HepG2 (cell line): ENCODE data around the gene ART5. TPM values are rescaled to one million over a fixed set of nuclear protein-coding genes. Genes with fewer than 3 reads are reported as not detected.

Experiments
- ATAC-seq: fragments of 200-7000 bp; cut with Tn5 transposase; 3 replicates; pipeline ENCODE4 v1.9.1; 2020; ENCODE audit warnings: mild to moderate bottlenecking, moderate library complexity
- BruUV-seq: library from RNA; stranded (reverse); fragments of 400-500 nt; replicated peaks from 2 replicates; lab custom pipeline; 2021; lab: Mats Ljungman, UMichigan
- CTCF ChIA-PET: fragments of 300-600 bp; formaldehyde crosslinking; extraction: SDS; loops from one replicate; lab custom pipeline; 2021; ENCODE audit warnings: low total read pairs, inconsistent platforms, low intra/inter-chr PET ratio; lab: Yijun Ruan, JAX
- POLR2A ChIA-PET: fragments of 350-600 bp; sonication (Branson Sonifier 250); formaldehyde crosslinking; loops from one replicate; lab custom pipeline; 2020; ENCODE audit warnings: antibody characterized with exemption, inconsistent platforms; lab: Yijun Ruan, JAX
- DNase-seq: peaks from one replicate; pipeline ENCODE4 v3.0.0-alpha.2; 2015; ENCODE audit warnings: low spot score
- FAIRE-seq: peaks from 3 replicates; lab custom pipeline; 2011; peaks lifted over from hg19 to GRCh38; lab: Jason Lieb, UNC
- H2AFZ ChIP-seq: one replicate; pipeline ENCODE4 v1.6.1; 2011; ENCODE audit warnings: low read length, inconsistent platforms
- H3K27ac ChIP-seq: fragments of 300-600 bp; 3 replicates; pipeline ENCODE4 v1.8.0; 2011; ENCODE audit warnings: mixed run types, mild to moderate bottlenecking, mixed read lengths, low read length, inconsistent platforms; ENCODE audit not compliant: insufficient read depth; ENCODE audit errors: extremely low read length
- H3K27me3 ChIP-seq, 2 experiments: fragments of 200-600 bp in 1 of 2; 2 replicates in 1 of 2; 3 replicates in 1 of 2; pipeline versions ENCODE4 v1.6.0 to v1.8.0; 2011; ENCODE audit warnings: low read length in 2 of 2, mild to moderate bottlenecking in 2 of 2, moderate library complexity in 2 of 2, inconsistent platforms in 1 of 2; ENCODE audit not compliant: insufficient read depth in 2 of 2, control insufficient read depth in 1 of 2
- H3K36me3 ChIP-seq, 2 experiments: fragments of 200-600 bp in 1 of 2; replicated peaks in 1 of 2; 2 replicates in 1 of 2; 3 replicates in 1 of 2; pipeline versions ENCODE4 v1.5.1 to v1.8.0; 2011; ENCODE audit warnings: low read length in 2 of 2, inconsistent platforms in 1 of 2; ENCODE audit not compliant: insufficient read depth in 2 of 2, control insufficient read depth in 1 of 2
- H3K4me1 ChIP-seq: 2 replicates; pipeline ENCODE4 v1.5.1; 2012; ENCODE audit warnings: low read length, inconsistent platforms; ENCODE audit not compliant: insufficient read depth
- H3K4me2 ChIP-seq: 2 replicates; pipeline ENCODE4 v1.6.0; 2011; ENCODE audit warnings: low read depth, low read length, inconsistent platforms
- H3K4me3 ChIP-seq, 3 experiments: fragments of 200-600 bp in 1 of 3; sonication (generic), shearing (Covaris generic) in 1 of 3; replicated peaks in 1 of 3; 2 replicates each; pipeline ENCODE4 v1.5.1; 2011 to 2016; ENCODE audit warnings: low read length in 3 of 3, inconsistent platforms in 2 of 3, low read depth in 2 of 3, mild to moderate bottlenecking in 2 of 3, control low read depth in 1 of 3, mixed read lengths in 1 of 3; ENCODE audit not compliant: insufficient read depth in 1 of 3
- H3K79me2 ChIP-seq: one replicate; pipeline ENCODE4 v1.6.1; 2011; ENCODE audit warnings: low read length, inconsistent platforms; ENCODE audit not compliant: insufficient read depth
- H3K9ac ChIP-seq: 2 replicates; pipeline ENCODE4 v1.6.0; 2011; ENCODE audit warnings: mild to moderate bottlenecking, low read depth, low read length, inconsistent platforms; ENCODE audit not compliant: insufficient read depth
- H3K9me3 ChIP-seq: 2 replicates; pipeline ENCODE4 v1.5.1; 2012; ENCODE audit warnings: mild to moderate bottlenecking, low read length
- H4K20me1 ChIP-seq: 2 replicates; pipeline ENCODE4 v1.6.0; 2011; ENCODE audit warnings: inconsistent platforms, mild to moderate bottlenecking, low read length, moderate library complexity; ENCODE audit not compliant: insufficient read depth
- ATF5 ChIP-seq: sonication (generic); formaldehyde crosslinking; IDR thresholded peaks from 2 replicates; pipeline ENCODE4 v1.4.0; 2020; ENCODE audit warnings: mild to moderate bottlenecking, low read depth, missing genetic modification reagents
- CREM ChIP-seq, 2 experiments: sonication (generic) in 1 of 2; formaldehyde crosslinking in 1 of 2; IDR thresholded peaks; 2 replicates each; pipeline versions ENCODE4 v1.4.0 to v1.6.1; 2016 to 2020; ENCODE audit warnings: antibody characterized with exemption in 1 of 2, mild to moderate bottlenecking in 1 of 2, missing genetic modification reagents in 1 of 2
- NR3C1 ChIP-seq: sonication (generic); formaldehyde crosslinking; IDR thresholded peaks from 2 replicates; pipeline ENCODE4 v1.4.0; 2020; ENCODE audit warnings: missing genetic modification reagents
- SRSF9 ChIP-seq: fragments of 200-400 bp; formaldehyde crosslinking; IDR thresholded peaks from 2 replicates; pipeline ENCODE4 v1.6.1; 2018; ENCODE audit warnings: borderline replicate concordance, mild to moderate bottlenecking, low read depth, low read length; ENCODE audit not compliant: insufficient read depth, poor library complexity, severe bottlenecking
- THAP11 ChIP-seq: IDR thresholded peaks from 2 replicates; pipeline ENCODE4 v1.6.1; 2016; ENCODE audit warnings: missing biosample characterization, missing genetic modification reagents
- THAP8 ChIP-seq: sonication (generic); formaldehyde crosslinking; IDR thresholded peaks from 2 replicates; pipeline ENCODE4 v1.5.1; 2020; ENCODE audit warnings: missing genetic modification reagents, mild to moderate bottlenecking, borderline replicate concordance
- YEATS4 ChIP-seq: sonication (generic); formaldehyde crosslinking; IDR thresholded peaks from 2 replicates; pipeline ENCODE4 v1.4.0; 2020; ENCODE audit warnings: missing genetic modification reagents, borderline replicate concordance
- ZBTB10 ChIP-seq: sonication (generic); formaldehyde crosslinking; IDR thresholded peaks from 2 replicates; pipeline ENCODE4 v1.4.0; 2020; ENCODE audit warnings: missing genetic modification reagents, borderline replicate concordance
- ZKSCAN5 ChIP-seq: sonication (generic); formaldehyde crosslinking; IDR thresholded peaks from 2 replicates; pipeline ENCODE4 v1.5.1; 2020; ENCODE audit warnings: mild to moderate bottlenecking, missing genetic modification reagents
- ZNF34 ChIP-seq: sonication (generic); formaldehyde crosslinking; IDR thresholded peaks from 2 replicates; pipeline ENCODE4 v1.4.0; 2020; ENCODE audit warnings: mild to moderate bottlenecking, missing genetic modification reagents, borderline replicate concordance
- ZNF777 ChIP-seq: sonication (generic); formaldehyde crosslinking; IDR thresholded peaks from 2 replicates; pipeline ENCODE4 v1.4.0; 2020; ENCODE audit warnings: missing genetic modification reagents
- WGBS: methylation state at CpG from one replicate; pipeline ENCODE4 v1.1.6; 2017; ENCODE audit warnings: low lambda C conversion rate; 5-methylcytosine and 5-hydroxymethylcytosine counted together
- in situ Hi-C: cut with HindIII; loops from 2 replicates; pipeline ENCODE4 v1.10.0; 2017; ENCODE audit warnings: low pct_unique_long_range_greater_than_20kb; ENCODE audit not compliant: extremely low pct_ligation_motif_present
- intact Hi-C: fragments of 100-400 bp; cut with micrococcal nuclease; formaldehyde crosslinking; loops from one replicate; pipeline ENCODE4 v1.10.0; 2022; ENCODE audit not compliant: unreplicated experiment
- polyA plus RNA-seq, 8 experiments: library from polyadenylated mRNA; depleted of rRNA in 3 of 8; stranded (reverse) in 7 of 8; unstranded in 1 of 8; fragments of >200 nt; fragmentation: Illumina TruSeq in 4 of 8; extraction: Trizol in 4 of 8; gene quantifications; 2 replicates each; pipeline versions ENCODE4 v1.2.1 to v1.2.3, GENCODE V29; 2011 to 2016; ENCODE audit warnings: low read depth in 4 of 8, missing spikeins in 1 of 8, mixed read lengths in 1 of 8; ENCODE audit not compliant: insufficient read depth in 1 of 8
- total RNA-seq, 5 experiments: library from RNA; depleted of rRNA; stranded (reverse); fragments of >200 nt; fragmentation: Illumina TruSeq; extraction: Trizol; gene quantifications; 2 replicates each; pipeline ENCODE4 v1.2.3, GENCODE V29; 2016; ENCODE audit warnings: low read depth in 1 of 5

The ART5 gene
- total and polyA plus RNA-seq, 2 of the 13 experiments (the other 11 are each of a cell fraction or from before 2014, with no cell fraction given), result 0.55 to 0.93 TPM

- no TSS peak for BruUV-seq
- ChIA-PET POLR2A (no interaction called here), CTCF (no interaction called here)
- Histone ChIP-seq H3K4me3 (no peak overlapping the region), H4K20me1 (no peaks in the 10 kb centered on the region; the same call in 1 of the 2 replicates), H3K9me3 (no peaks in the 10 kb centered on the region), H3K4me1 (no peaks in the 10 kb centered on the region), H3K9ac (no peak overlapping the region), H2AFZ (no peak overlapping the region), H3K27me3 (no peaks in the 10 kb centered on the region; a peak in 3 of 5 replicates), H3K79me2 (no peaks in the 10 kb centered on the region), H3K4me2 (no peak overlapping the region), H3K27ac (no peak overlapping the region), H3K36me3 (no peaks in the 10 kb centered on the region)
- intact Hi-C loops (no loop called here), in situ Hi-C loops (no loop called here)
- TF ChIP-seq NR3C1, result no peak
- FAIRE-seq, result no peak
- 29% methylated on average over 10 of the region's 10 CpGs for WGBS
- DNase-seq, result no peak
- ATAC-seq, result no peak
These were observed 27.6 kb downstream of the ART5 start for GRCh38 chr11:3613998-3614741.

GRCh38 chr11:3611976-3612678 is 29.7 kb downstream of the ART5 start:
- Histone ChIP-seq H4K20me1 (no peaks in the 10 kb centered on the region; the same call in 1 of the 2 replicates), H3K4me1 (no peaks in the 10 kb centered on the region), H3K9ac (no peak overlapping the region), H3K79me2 (no peaks in the 10 kb centered on the region), H3K36me3 (no peaks in the 10 kb centered on the region), H3K9me3 (no peaks in the 10 kb centered on the region), H3K4me3 (no peak overlapping the region), H3K4me2 (no peak overlapping the region), H3K27me3 (no peaks in the 10 kb centered on the region; a peak in 3 of 5 replicates), H2AFZ (no peak overlapping the region), H3K27ac (no peak overlapping the region)
- no peak for FAIRE-seq
- in situ Hi-C loops (no loop called here), intact Hi-C loops (no loop called here)
- POLR2A ChIA-PET, result no interaction called here
- WGBS, result 27% methylated on average over 3 of the region's 3 CpGs
- no peak for ATAC-seq
- DNase-seq, result no peak
- BruUV-seq, result no TSS peak
- CTCF ChIA-PET, result no interaction called here
- TF ChIP-seq ZKSCAN5 (no peak), ZNF34 (CRISPR knock-in tag) (no peak), THAP8 (CRISPR knock-in tag) (no peak), SRSF9 (no peak), YEATS4 (CRISPR knock-in tag) (no peak), ATF5 (CRISPR knock-in tag) (no peak), ZNF777 (no peak), THAP11 (CRISPR knock-in tag) (no peak), ZBTB10 (CRISPR knock-in tag) (no peak), CREM (IDR thresholded peaks at IDR 0.05) (no peak), CREM (CRISPR knock-in tag; IDR thresholded peaks at IDR 0.05) (no peak)
